CD4-positive, alpha-beta T cell treated with Interferon gamma for 1 hour (primary cell): Measurements from ENCODE around the gene RAB32.

Experiments used
- DNase-seq: peaks from one replicate; pipeline ENCODE4 v3.0.0-alpha.2; 2020

RAB32 gene

DNA sequence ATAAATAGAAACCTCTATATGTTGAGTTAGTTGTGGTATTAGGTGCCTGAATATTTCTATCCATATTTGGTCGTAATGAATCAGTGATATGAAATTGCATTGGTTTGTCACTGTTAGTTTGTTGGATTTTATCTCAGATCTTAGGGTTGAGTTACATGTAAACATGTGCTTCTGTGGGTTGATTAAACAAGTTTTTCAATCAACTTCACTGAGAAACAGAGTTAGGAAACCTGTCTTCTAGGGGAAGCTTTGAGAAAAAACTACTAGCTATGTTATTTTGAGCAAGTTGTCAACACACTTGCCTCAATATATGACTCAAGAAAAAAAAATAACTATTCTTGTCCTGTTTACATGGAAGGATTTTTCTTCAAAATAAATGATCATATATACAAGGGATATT is 40.3 kb downstream of the RAB32 start:
- no peak for DNase-seq

- no peak for DNase-seq
These were observed 43.8 kb downstream of the RAB32 start for GRCh38 chr6:146587459-146587858.

- no peak for DNase-seq
These were observed 46.9 kb downstream of the RAB32 start for GRCh38 chr6:146590492-146590891.

- DNase-seq = no peak
These were observed 48.8 kb downstream of the RAB32 start for GRCh38 chr6:146592451-146592850.

DNA sequence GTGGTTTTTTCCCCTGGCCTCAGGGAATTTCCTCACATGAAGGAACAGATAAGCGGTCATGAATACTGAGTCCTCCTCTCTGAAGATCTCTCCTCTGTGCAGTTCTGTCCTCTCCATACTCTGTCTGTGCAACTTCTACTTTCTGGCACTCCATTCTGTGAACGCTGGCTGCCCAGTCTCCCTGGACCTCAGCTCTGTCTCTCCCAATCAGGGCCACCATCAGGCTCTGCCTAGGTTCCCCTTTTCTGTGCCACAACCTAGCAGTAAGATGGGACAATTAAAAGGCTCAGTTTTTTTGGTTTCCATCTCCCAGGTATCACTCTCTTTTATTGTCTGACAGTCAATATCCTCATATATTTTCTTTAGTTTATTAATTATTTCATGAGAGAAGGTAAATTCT is 50.4 kb downstream of the RAB32 start:
- DNase-seq = no peak

DNA sequence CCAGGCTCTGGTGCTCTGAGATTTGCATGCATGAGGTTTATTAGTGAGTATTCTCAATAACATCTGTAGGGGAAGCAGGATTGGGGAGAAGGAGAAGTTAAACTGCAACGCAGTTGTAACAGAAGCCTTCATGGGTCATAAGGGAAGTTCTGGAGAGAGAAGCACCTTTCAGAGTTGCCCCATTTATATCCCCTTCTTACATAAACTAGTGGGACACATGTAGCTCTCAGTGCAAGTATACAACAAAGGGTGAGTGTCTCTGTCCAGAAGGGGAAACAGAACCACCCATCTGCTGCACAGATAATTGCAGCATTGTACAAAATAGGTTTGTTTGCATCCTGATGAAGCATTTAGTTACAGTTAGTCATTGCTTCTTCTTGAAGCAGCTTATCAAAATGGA is 50.9 kb downstream of the RAB32 start:
- DNase-seq = no peak

DNA sequence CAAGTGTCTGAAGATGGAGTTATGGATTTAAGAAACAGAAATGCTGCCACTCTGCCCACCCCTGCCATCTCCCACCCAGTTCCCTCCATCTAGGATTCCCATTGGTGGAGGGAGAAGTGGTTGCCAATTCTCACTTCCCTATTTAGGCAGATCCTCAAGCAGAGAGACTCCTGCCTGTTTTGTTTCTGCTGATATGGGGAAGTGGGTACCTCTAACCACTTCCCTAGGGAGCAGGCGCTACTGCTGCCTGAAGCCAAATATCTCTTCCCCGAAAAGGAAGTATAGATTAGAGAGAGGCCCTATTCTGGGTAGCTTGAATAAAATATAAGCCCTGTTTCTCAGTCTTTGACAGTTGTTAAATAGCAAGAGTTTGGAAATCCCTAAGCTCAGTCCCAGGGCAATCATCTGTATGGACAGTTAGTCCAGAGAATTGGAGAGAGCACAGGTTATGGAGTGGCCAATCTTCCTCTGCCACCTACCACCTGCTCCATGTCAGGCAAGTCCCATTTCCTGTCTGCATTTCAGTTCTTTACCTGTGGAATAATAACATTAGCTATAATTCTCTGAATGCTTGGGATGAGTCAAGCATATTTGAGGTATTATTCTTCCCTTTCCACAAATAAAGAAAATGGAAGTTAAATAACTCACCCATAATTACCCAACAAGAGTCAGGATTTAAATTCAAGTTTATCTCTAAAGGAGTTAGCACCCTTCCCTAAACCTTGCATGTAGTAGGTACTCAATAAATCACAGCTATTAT is 52.5 kb downstream of the RAB32 start:
- peak; percentile 12 for DNase-seq

- peak; percentile 15 for DNase-seq
These were observed 55.3 kb downstream of the RAB32 start, which contains the start of gene ADGB for GRCh38 chr6:146598772-146599405. Gene ADGB, plus strand, starts transcription at chr6:146598972. Its CDS starts 69 bp downstream, at chr6:146599041.

- no peak for DNase-seq
These were observed 57.7 kb downstream of the RAB32 start for GRCh38 chr6:146601352-146601751.

GRCh38 chr6:146602526-146602925 is 58.9 kb downstream of the RAB32 start:
- no peak for DNase-seq
